Retinal pigment epithelial cell (primary cell): ENCODE measurements around the gene SETD7.

Experiments used
- DNase-seq: peaks from one replicate; pipeline ENCODE4 v3.0.0-alpha.2; 2010; ENCODE audit warnings: low read depth
- H3K4me3 ChIP-seq: 2 replicates; pipeline ENCODE4 v1.5.1; 2011; ENCODE audit warnings: mild to moderate bottlenecking, low read length, control low read depth, moderate library complexity
- TF ChIP-seq, protein P1 (sequence below): conservative IDR thresholded peaks from 2 replicates; pipeline ENCODE4 v1.5.1; 2011; ENCODE audit warnings: low read depth, low read length, control low read depth, inconsistent platforms

Gene SETD7

DNA sequence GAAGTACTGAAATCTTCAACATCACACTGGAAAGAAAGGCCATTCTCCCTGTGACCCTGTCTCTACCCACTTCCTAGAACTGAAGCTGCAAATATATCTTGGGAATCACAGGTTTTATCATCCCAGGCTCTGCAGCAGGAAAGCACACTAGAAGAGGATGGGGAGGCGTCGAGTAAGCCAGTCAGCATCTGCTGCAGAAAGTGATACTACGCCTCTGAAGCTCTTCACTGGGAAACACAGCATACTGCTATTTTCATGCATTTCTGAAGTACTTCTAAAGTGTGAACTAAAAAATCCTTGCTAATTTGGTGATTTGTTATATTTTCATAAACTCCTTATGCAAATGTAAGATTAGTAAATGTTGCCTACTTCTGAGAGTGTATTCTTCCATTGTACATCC is 73.0 kb downstream of the SETD7 start:
- DNase-seq: no peak
- H3K4me3 ChIP-seq: no peak overlapping the region
- TF ChIP-seq, protein P1, sequence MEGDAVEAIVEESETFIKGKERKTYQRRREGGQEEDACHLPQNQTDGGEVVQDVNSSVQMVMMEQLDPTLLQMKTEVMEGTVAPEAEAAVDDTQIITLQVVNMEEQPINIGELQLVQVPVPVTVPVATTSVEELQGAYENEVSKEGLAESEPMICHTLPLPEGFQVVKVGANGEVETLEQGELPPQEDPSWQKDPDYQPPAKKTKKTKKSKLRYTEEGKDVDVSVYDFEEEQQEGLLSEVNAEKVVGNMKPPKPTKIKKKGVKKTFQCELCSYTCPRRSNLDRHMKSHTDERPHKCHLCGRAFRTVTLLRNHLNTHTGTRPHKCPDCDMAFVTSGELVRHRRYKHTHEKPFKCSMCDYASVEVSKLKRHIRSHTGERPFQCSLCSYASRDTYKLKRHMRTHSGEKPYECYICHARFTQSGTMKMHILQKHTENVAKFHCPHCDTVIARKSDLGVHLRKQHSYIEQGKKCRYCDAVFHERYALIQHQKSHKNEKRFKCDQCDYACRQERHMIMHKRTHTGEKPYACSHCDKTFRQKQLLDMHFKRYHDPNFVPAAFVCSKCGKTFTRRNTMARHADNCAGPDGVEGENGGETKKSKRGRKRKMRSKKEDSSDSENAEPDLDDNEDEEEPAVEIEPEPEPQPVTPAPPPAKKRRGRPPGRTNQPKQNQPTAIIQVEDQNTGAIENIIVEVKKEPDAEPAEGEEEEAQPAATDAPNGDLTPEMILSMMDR: no peak

DNA sequence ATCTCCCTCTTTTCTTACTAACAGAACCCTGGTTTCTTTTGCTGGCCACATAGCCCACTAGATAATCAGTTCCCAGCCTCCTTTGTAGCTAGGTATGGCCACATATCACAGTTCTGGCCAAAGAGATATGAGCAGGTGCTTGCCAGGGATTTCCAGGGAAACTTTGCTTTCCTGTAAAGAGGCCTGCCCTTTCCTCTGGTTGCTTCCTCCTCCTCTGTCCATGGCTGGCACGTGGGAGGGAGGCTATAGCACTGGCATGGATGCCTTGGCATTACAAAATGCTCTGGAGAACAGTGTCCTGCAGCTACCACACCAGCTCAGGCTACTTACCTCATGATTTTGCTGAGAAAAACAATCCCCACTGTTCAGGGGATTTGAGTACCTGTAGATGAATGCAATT is 74.6 kb downstream of the SETD7 start:
- TF ChIP-seq, protein P1: no peak
- no peak for DNase-seq
- no peak overlapping the region for H3K4me3 ChIP-seq

DNA sequence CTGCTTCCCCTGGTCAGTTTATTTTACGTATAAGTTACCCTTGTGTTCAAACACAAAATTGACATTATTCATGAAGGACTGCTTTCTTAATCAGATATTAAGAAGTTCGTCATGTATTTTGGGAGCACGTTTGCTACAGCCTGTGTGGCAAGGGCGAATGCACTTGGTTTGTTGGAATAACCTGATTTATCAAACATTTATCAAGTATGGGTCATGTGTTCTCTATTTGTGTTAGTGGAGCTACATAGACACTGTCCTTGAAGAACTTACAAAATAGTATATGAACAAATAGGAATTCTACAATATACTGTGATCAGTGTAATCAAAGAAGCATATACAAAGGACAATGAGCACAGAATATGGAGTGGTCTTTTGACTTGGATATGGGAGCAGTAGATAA is 79.7 kb downstream of the SETD7 start:
- no peak overlapping the region for H3K4me3 ChIP-seq
- TF ChIP-seq, protein P1: no peak
- DNase-seq: no peak

DNA sequence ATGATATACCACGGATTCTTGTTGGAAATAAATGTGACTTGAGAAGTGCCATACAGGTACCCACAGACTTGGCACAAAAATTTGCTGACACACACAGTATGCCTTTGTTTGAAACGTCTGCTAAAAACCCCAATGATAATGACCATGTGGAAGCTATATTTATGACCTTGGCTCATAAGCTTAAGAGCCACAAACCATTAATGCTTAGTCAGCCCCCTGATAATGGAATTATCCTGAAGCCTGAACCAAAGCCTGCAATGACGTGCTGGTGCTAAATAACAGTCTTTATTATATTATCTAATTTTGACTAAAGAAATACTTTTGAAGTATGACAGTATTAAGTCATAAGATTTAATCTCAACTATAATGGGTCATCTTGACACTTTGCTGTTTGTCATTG is 83.2 kb downstream of the SETD7 start:
- DNase-seq: no peak
- TF ChIP-seq, protein P1: no peak
- no peak overlapping the region for H3K4me3 ChIP-seq

DNA sequence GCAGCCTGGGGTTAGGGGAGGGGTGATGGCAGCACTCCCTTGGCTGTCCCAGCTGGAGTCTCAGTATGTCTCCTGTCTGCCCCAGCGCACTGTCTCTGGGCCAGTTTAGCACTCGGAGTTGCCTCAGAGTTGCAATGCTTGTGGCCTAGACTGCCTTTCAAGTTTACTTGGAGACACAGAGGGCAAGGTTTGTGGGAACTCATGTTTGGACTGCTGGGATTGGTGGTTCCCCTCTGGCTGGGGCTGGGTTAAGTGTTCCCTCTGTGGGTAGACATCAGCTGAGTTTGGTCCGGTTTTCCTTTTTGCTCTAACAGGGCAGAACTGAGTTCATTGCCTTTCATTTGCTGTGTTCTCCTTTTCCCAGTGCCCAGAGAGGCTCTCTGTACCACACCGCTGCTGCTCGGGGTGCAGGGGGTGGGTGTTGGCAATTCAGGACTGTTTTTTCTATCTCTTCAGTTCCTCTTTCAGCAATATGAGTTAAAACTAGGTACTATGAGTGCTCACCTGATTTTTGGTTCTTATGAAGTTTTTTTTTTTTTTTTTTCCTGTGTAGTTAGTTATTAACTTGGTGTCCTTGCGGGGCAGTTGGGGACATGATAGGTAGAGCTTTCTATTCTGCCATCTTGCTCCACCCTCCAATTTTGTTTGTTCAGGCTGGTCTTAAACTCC is 84.9 kb downstream of the SETD7 start:
- TF ChIP-seq, protein P1: no peak
- no peak for DNase-seq
- no peak overlapping the region for H3K4me3 ChIP-seq

DNA sequence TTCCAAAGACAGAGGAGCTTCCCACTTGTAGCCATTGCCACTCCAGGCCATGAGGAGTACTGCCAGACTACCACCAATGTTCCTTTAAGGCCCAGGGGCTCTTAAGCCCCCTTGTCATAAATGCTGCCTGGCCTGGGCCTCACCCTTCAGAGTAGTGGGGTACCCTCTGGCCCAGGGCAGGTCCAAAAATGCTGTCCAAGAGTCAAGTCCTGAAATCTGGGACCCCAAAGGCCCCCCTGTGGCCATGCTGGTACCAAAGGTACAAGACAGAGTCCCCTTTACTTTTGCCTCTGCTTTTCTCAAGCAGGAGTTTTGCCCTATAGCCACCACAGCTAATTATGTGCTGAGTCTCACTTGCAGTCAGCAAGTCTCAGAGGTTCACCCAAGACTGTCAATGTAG is 85.7 kb downstream of the SETD7 start:
- TF ChIP-seq, protein P1: no peak
- no peak overlapping the region for H3K4me3 ChIP-seq
- DNase-seq: no peak

DNA sequence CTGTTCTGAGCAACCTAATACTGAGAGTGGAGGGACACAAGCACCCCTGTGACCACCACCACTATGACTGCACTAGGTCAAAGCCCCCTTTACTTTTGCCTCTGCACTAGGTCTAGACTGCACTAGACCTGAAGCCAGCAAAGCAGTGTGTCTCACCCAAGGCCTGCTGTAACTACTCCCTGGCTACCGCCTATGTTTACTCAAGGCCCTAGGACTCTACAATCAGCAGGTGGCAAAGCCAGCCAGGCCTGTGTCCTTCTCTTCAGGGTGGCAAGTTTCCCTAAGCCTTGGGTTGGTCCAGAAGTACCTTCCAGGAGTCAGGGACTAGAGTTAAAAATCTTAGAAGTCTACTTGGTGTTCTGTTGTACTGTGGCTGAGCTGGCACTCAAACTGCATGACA is 86.2 kb downstream of the SETD7 start:
- no peak for DNase-seq
- no peak overlapping the region for H3K4me3 ChIP-seq
- TF ChIP-seq, protein P1: no peak
